GM18519 (cell line): ENCODE measurements around the gene MON1B.
"Not testable (repeated sequence)": the region's sequence is repeated elsewhere in the genome, so short reads cannot be mapped to it uniquely, and the experiment has no call there.

Experiments
- ATAC-seq: cut with Tn5 transposase; IDR thresholded peaks from one replicate; pipeline ENCODE4 v1.9.1; 2021; ENCODE audit warnings: mild to moderate bottlenecking, moderate library complexity; ENCODE audit not compliant: unreplicated experiment, low FRiP score

MON1B gene

GRCh38 chr16:77238593-77238992 lies 47.6 kb downstream of the MON1B start:
- no peak for ATAC-seq

DNA sequence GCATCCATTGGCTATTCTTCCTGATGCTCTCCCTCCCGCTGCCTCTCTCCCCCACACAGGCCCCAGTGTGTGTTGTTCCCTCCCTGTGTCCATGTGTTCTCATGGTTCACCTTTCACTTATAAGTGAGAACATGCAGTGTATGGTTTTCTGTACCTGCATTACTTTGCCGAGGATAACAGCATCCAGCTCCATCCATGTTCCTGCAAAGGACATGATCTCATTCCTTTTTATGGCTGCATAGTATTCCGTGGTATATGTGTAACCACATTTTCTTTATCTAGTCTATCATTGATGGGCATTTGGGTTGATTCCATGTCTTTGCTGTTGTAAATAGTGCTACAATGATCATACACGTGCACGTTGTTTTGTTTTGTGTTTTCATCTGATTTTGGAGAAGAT lies 51.5 kb downstream of the MON1B start:
- ATAC-seq, result not testable (repeated sequence)

DNA sequence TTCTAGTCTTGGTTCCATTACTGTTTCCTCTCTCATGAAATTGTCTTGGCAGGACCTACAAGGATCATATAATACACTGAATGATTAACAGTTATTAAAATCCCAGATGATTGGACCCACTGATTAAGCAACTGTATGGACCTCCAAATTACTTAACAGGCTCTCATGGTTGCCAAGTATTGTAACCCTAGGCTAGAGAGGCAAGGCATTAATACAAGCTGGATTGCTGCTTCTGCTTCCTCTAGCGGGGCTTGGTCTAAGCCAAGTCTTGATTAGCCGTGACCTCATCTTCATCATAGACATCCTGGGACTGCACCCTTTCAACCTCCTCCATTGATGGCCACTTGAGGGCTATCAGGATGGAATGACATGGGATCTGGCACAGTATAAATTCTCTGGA lies 55.2 kb downstream of the MON1B start:
- ATAC-seq, result no peak

DNA sequence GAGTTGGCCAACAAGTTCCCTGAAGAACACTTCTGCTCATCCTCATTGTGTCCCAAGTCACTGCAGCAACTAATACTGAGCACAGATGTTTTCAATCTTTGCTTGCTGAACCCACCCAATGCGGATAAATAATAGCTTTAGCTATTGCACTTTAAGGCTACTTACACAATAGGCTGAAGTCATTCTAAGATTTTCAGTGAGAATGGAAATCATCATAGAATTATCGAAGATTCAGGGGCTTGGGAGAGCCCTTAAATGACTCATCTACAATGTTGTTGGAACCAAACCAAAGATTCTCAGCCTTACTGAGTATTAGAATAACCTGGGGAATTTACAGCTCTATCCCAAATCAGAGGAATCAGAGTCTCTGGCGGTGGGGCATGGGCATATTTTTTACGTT lies 59.4 kb downstream of the MON1B start:
- ATAC-seq, result no peak
